Measurements from ENCODE around the gene FAM83G. TPM values are rescaled to one million over a fixed set of nuclear protein-coding genes. Genes with fewer than 3 reads are reported as not detected.

Gene FAM83G, protein sequence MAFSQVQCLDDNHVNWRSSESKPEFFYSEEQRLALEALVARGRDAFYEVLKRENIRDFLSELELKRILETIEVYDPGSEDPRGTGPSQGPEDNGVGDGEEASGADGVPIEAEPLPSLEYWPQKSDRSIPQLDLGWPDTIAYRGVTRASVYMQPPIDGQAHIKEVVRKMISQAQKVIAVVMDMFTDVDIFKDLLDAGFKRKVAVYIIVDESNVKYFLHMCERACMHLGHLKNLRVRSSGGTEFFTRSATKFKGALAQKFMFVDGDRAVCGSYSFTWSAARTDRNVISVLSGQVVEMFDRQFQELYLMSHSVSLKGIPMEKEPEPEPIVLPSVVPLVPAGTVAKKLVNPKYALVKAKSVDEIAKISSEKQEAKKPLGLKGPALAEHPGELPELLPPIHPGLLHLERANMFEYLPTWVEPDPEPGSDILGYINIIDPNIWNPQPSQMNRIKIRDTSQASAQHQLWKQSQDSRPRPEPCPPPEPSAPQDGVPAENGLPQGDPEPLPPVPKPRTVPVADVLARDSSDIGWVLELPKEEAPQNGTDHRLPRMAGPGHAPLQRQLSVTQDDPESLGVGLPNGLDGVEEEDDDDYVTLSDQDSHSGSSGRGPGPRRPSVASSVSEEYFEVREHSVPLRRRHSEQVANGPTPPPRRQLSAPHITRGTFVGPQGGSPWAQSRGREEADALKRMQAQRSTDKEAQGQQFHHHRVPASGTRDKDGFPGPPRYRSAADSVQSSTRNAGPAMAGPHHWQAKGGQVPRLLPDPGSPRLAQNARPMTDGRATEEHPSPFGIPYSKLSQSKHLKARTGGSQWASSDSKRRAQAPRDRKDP
- 8.1 and 27.7 TPM in 2 replicates for total RNA-seq

DNA sequence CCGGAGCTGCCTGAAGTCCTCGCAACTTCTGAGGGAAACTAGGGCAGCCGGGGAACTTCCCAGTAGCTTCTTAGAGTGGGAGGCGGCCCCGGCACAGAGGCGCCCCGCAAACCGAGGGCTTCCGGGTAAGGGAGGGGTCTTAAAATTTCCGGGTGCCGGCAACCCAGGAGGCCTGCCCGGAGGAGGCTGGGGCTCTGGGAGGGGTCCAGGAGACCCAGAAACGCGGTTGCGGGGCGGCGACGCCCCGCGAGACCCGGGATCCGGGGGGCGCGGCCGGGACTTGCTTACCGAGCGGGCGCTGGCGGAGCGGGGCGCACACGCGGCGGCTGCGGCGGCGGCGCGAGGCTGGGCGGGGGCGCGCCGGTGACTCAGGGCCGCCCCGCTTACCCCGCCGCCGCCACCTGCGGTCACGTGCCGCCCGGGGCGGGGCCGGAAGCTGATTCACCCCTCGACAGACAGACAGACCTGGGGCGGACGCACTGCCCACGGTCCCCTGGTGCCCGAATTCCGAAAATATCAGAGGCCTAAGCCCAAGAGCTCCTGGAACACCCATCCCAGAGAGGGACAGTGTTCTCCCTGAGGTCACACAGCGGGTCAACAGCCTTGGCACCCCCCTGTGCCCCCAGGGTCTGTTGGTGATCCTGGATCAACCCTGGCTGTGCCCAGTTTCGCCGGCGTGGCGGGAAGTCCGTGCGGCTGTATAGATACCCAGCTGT lies at the start of gene FAM83G:
Gene FAM83G, minus strand, starts transcription at position 344 of the 716 bp plus-strand sequence. CDS start 723 bp downstream, outside the sequence.

GRCh38 chr17:19046782-19047375 lies 42.3 kb upstream of the FAM83G start, which contains the start of gene GRAP:
Gene GRAP (minus strand): TSS chr17:19046957. CDS start chr17:19046926, 31 bp downstream.

GRCh38 chr17:18951941-18952842 lies 52.4 kb downstream of the FAM83G start, which contains the start of gene SLC5A10:
Gene SLC5A10 (plus strand): TSS chr17:18952165. CDS start chr17:18952206, 41 bp downstream.

Other genes starting within 250 kb of the FAM83G start
- gene TVP23B, start 223.6 kb downstream of the FAM83G start, total RNA-seq, result 101 and 117 TPM in 2 replicates
- gene PRPSAP2, start 146.6 kb downstream of the FAM83G start, total RNA-seq, result 27.1 and 32.9 TPM in 2 replicates
- gene SLC5A10, start 52.6 kb downstream of the FAM83G start, total RNA-seq, result under 0.01 TPM in 1 of 2 replicates, not detected in the other
- gene GRAP, start 42.2 kb upstream of the FAM83G start, total RNA-seq, result 0.13 and 0.20 TPM in 2 replicates
- 0.20 TPM in 1 of 2 replicates, not detected in the other for gene GRAPL, start 122.8 kb upstream of the FAM83G start, total RNA-seq
- gene EPN2, start 232.6 kb upstream of the FAM83G start, total RNA-seq, result 43.1 and 44.3 TPM in 2 replicates

Measured in smooth muscle cell of the pulmonary artery (primary cell).